GM21619 (cell line): ENCODE measurements around the gene CREBRF.
"Not testable (repeated sequence)": the region's sequence is repeated elsewhere in the genome, so short reads cannot be mapped to it uniquely, and the experiment has no call there.

Experiments
- ATAC-seq: cut with Tn5 transposase; IDR thresholded peaks from one replicate; pipeline ENCODE4 v1.9.1; 2021; ENCODE audit not compliant: unreplicated experiment

CREBRF gene, protein sequence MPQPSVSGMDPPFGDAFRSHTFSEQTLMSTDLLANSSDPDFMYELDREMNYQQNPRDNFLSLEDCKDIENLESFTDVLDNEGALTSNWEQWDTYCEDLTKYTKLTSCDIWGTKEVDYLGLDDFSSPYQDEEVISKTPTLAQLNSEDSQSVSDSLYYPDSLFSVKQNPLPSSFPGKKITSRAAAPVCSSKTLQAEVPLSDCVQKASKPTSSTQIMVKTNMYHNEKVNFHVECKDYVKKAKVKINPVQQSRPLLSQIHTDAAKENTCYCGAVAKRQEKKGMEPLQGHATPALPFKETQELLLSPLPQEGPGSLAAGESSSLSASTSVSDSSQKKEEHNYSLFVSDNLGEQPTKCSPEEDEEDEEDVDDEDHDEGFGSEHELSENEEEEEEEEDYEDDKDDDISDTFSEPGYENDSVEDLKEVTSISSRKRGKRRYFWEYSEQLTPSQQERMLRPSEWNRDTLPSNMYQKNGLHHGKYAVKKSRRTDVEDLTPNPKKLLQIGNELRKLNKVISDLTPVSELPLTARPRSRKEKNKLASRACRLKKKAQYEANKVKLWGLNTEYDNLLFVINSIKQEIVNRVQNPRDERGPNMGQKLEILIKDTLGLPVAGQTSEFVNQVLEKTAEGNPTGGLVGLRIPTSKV

DNA sequence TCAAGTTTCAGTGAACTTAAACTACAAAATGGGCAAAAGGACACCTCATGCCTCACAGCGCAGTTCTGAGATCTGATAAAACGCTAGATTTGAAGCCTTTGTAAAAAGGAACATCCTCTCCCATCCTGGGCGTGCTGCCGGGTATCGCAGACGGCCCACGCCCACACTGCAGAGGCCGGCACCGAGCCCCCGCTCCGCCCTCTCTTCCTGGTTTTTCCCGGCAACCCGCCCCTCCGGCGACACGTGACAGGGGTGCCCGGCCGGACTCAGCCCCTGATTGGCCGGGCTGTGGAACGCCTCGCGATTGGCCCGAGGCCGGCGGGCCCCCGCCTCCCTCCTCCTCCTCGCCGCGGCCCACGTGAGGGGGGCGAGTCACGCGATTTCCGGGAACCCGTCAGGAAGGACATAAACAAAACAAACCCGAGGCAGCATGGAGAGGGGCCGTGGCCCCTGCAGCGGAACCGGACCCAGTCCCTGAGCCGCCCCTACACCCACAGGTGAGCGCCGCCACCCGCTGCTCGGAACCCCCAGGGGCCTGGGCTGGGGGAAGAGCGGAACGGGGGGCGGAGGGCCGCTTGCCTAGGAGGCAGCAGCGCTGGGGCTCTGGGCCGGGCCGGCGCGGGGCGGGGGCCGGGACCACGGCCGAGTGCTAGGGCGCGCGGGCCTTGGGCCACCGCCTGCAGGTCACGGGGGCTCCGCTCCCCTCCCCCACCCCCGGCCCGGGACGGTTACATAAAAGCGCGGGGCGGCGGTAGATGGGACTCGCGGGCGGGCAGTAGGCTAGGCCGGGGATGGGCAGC, at the start of gene CREBRF:
TSS of gene CREBRF (plus strand) at position 370 of the 800 bp plus-strand sequence. CDS start 24,424 bp downstream, outside the sequence.
- peak; percentile 67 for ATAC-seq

DNA sequence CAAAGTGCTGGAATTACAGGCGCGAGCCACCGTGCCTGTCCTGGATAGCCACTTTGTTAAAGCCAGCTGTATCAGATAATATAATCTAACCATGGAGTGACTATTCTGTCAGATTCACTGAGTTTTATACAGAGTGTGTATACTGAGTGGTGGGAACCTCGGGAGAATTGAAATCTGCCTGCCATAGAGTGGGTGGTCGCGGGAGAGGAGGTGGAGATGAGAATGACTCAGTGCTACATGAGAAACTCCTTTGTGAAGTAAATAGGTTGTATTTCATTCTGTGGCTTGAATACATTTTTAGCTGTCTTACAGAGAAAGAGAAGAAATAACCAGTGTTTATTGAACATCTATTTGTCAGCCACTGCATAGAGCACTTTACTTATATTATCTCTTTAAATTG, 46.1 kb upstream of the CREBRF start:
- ATAC-seq = no peak

DNA sequence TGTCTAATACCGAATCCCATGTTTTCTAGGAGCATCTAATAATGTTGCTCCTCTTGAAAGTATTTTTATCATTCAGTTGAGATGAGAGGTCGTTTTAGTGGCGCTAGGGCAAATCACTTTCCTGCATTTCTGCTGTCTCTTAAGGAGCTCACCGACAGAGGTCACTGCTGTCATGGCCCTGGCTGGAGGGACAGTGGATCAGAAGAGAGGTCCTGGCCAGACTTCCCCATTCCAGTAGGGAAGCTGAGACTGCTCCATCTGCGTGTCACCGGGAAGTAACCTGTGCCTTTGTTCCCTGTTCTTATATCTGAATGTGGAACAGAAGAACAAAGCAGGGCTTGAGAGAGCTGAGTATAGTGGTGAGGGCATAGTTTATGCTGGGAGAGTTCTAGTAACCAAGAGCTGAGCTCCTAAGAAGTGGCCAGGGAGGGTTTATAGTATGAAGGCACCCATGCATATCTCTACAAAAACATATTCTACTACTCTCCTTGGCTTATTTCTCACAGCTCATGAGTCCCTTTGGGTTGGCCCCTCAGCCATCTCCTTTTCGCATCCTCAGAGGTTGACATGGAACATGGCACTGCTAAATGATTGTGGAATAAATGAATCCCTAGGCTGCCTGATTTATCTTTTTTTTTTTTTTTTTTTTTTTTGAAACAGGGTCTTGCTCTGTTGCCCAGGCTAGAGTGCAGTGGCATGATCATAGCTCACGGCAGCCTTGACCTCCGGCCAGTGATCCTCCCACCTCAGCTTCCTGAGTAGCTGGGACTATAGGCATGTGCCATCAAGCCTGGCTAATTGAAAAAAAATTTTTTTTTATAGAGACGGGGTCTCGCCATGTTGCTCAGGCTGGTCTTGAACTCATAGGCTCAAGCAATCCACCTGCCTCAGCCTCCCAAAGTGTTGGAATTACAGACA, 45.3 kb upstream of the CREBRF start:
- ATAC-seq = no peak

GRCh38 chr5:173011566-173011965, 44.6 kb upstream of the CREBRF start:
- no peak for ATAC-seq

DNA sequence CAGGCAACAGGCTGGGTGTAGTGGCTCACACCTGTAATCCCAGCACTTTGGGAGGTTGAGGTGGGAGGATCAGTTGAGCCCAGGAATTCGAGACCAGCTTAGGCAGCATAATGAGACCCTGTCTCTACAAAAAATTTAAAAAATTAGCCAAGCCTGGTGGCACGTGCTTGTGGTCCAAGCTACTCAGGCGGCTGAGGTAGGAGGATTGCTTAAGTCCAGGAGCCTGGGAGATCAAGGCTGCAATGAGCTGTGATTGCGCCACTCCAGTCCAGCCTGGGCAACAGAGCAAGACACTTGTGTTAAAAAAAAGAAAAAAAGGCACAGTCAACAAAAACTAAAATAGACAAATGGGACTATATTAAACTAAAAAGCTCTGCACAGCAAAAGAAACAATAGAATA, 43.3 kb upstream of the CREBRF start:
- no peak for ATAC-seq

- no peak for ATAC-seq
Measured at GRCh38 chr5:173014671-173015070, 41.5 kb upstream of the CREBRF start.

DNA sequence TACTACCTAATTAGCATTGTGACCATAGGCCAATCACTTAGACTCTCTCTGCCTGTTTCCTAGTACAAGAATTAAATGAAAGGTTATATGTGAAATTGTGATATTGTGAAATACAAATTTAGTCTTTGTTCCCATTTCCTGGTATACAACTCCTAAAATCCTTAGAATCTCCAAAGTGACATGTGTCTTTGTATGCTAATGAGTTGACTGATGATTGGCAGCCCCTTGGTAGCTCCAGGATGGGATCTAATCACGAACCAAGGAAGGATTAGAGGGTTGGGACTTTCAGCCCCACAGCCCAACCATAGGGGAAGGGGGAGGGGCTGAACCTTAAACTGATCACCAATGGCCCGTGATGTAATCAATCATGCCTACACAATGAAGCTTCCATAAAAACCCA, 41.0 kb upstream of the CREBRF start:
- no peak for ATAC-seq

- no peak for ATAC-seq
Measured at GRCh38 chr5:173015598-173016455, 40.3 kb upstream of the CREBRF start.

DNA sequence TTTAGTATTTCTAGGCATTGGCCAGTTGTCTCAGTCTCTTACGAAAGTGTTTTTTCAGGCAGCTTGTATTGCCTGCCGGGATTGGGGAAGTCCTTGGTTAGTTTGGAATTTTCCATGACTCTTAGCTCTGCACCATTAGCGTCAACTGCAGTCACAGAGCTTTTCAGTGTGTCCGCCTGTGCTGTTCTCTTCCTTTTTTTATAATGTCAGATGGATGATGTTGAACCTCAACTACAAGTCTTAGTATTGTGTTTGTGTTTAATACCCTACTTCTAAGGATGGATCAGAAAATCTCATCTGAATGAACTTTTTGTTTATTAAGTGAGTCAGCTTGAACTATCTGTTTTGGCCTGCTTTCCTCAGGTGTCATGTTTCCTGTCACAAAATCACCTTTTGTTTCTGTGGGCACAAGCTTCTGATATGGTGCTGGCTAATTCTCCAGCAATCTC, 39.5 kb upstream of the CREBRF start:
- ATAC-seq = no peak

GRCh38 chr5:173017087-173017486, 39.1 kb upstream of the CREBRF start:
- ATAC-seq = not testable (repeated sequence)

GRCh38 chr5:173018358-173018757, 37.8 kb upstream of the CREBRF start:
- no peak for ATAC-seq

DNA sequence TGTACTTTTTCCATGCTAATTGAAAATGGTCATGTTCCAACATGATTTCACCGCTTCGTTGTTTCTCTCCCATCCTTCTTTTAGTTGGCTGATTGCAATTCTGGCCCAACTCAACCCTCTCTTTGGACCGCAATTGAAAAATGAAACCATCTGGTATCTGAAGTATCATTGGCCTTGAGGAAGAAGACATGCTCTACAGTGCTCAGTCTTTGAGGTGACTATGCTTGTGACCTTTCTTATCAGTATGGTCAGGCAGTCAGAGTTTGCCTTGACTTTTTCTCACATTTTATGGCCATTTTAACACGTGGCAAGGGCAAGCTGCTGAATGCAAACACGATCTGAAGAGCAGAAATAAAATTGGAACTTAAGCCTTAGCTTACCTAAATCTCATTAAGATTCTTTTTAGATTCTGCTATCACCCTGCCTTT, 36.0 kb upstream of the CREBRF start:
- no peak for ATAC-seq

DNA sequence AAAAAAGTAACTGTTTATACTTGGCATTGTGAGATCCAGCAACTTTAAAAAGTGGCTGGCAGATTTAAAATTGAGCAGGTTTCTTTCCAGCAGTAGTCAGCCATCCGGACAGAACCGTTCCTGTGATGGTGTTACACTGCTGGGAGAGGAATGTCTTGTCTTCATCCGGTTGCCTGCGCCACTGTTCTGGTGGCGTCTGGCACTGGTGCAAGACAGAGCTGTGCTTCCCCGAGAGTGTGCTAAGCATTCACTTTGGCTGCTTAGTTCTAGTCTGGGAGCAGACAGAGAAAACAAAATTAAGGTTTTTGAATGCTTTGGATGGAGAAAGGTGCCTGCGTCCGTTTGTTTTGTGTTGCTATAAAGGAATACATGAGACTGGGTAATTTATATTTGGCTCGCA, 35.5 kb upstream of the CREBRF start:
- no peak for ATAC-seq

DNA sequence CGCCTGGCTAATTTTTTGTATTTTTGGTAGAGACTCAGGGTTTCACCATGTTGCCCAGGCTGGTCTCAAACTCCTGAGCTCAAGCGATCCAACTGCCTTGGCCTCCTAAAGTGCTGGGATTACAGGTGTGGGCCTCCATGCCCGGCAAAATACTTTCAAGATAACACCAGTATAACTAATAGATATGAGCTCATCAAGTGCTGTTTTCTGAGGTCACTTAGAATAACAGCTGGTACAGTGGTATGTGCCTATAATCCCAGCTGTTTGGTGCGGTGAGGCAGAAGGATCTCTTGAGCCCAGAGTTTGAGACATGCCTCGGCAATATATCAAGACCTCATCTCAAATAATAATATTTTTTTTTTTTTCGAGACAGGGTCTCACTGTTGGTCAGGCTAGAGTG, 30.5 kb upstream of the CREBRF start:
- ATAC-seq = no peak

- ATAC-seq = no peak
Measured at GRCh38 chr5:173027905-173028304, 28.2 kb upstream of the CREBRF start.

DNA sequence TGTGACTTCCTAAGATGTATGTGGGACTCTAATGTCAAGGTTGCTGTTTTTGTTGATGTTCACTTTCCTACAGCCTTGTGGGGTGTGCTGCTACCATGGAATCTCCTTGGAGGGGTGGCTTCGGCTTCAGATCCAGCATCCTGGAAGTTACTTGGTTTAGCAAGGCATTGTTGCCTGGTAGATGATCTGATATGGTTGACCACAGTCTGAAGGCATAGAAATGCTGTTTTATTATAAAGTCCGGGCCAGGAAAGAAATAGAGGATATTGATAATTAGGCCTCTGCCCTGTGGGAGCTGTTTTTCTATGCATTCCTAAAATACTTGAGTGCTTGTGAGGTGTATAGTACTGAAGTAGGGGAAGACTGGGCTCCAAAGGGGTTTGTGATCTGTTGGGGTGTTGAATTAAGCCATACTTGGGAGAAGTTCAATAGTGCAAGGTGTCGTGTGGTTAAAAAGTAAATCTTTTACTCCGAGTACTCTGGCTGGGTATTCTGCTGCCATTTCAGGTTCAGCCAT, 27.3 kb upstream of the CREBRF start:
- no peak for ATAC-seq

DNA sequence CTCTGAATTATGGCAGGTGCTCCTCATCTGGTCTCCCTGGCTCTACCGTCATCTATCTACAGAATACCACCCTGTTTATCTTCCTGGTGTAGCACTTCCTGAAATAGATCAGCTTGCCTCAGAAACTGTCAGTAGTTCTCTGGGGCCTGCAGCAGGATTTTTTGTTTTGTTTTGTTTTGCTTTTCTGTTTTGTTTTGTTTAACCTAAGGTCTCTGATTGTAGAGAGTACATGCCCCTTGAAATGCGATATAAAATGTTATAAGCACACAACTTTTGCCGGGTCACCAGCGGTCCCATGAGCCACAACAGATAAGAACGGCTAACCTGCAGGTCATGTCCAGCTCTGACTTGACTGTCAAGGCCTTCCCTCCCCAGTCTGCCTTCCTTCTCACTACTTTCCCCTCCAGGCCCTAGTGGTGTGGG, 26.6 kb upstream of the CREBRF start:
- no peak for ATAC-seq

GRCh38 chr5:173032096-173032495, 24.1 kb upstream of the CREBRF start:
- not testable (repeated sequence) for ATAC-seq

GRCh38 chr5:173032730-173033129, 23.4 kb upstream of the CREBRF start:
- no peak for ATAC-seq
